DOHH2 (cell line): ENCODE measurements around the gene STK32B.

Source experiments
- CTCF ChIP-seq: fragments of 200-600 bp; sonication (generic); IDR thresholded peaks from one replicate; pipeline ENCODE4 v1.5.1; 2014; ENCODE audit warnings: antibody characterized with exemption, mild to moderate bottlenecking, low read depth, low read length; ENCODE audit not compliant: poor library complexity, severe bottlenecking
- EZH2phosphoT487 ChIP-seq: fragments of 200-600 bp; sonication (generic); IDR thresholded peaks from 2 replicates; pipeline ENCODE4 v1.6.1; 2017; ENCODE audit warnings: borderline replicate concordance, mild to moderate bottlenecking, antibody characterized with exemption, low read length, moderate library complexity, mixed read lengths

- no peak for TF ChIP-seq CTCF
- no peak for TF ChIP-seq EZH2phosphoT487
These were observed 23.9 kb upstream of the STK32B start for GRCh38 chr4:5027346-5027745.
